Liver (tissue), 9 donors: Measurements from ENCODE around the gene CRB2. TPM values are rescaled to one million over a fixed set of nuclear protein-coding genes. Genes with fewer than 3 reads are reported as not detected.
A peak's percentile ranks its signal among the peaks of the same experiment; 100 is the strongest.

Experiments
- DNase-seq: peaks from one replicate; pipeline ENCODE4 v3.0.0-alpha.2; 2017; ENCODE audit warnings: low spot score
- H3K27ac ChIP-seq, 2 donors: one replicate each; pipeline ENCODE4 v1.7.0; 2013; ENCODE audit warnings: inconsistent platforms in 2 of 2, low read length in 2 of 2, control low read depth in 1 of 2, low read depth in 1 of 2, mild to moderate bottlenecking in 1 of 2
- H3K27me3 ChIP-seq, 4 donors: one replicate each; pipeline versions ENCODE4 v1.6.1 to v1.7.0; 2013; ENCODE audit warnings: low read length in 3 of 4, inconsistent platforms in 1 of 4, mild to moderate bottlenecking in 1 of 4, moderate library complexity in 1 of 4; ENCODE audit not compliant: control insufficient read depth in 4 of 4, insufficient read depth in 4 of 4
- H3K36me3 ChIP-seq, 4 donors: one replicate each; pipeline versions ENCODE4 v1.6.1 to v1.7.0; 2013; ENCODE audit warnings: low read length in 3 of 4, mild to moderate bottlenecking in 3 of 4, low read depth in 1 of 4, moderate library complexity in 1 of 4; ENCODE audit not compliant: control insufficient read depth in 4 of 4, insufficient read depth in 3 of 4
- H3K4me1 ChIP-seq, 4 donors: one replicate each; pipeline versions ENCODE4 v1.6.1 to v1.7.0; 2013; ENCODE audit warnings: low read length in 3 of 4, mild to moderate bottlenecking in 3 of 4, moderate library complexity in 1 of 4; ENCODE audit not compliant: control insufficient read depth in 4 of 4, insufficient read depth in 4 of 4
- H3K4me3 ChIP-seq, 3 donors: one replicate each; pipeline versions ENCODE4 v1.6.1 to v1.7.0; 2013; ENCODE audit warnings: low read length in 3 of 3, control low read depth in 1 of 3, low read depth in 1 of 3, mild to moderate bottlenecking in 1 of 3
- H3K9ac ChIP-seq, 2 donors: one replicate each; pipeline ENCODE4 v1.7.0; 2013; ENCODE audit warnings: low read length in 2 of 2, mild to moderate bottlenecking in 2 of 2, moderate library complexity in 2 of 2, control low read depth in 1 of 2, low read depth in 1 of 2
- H3K9me3 ChIP-seq, 4 donors: one replicate each; pipeline versions ENCODE4 v1.6.1 to v1.7.0; 2013; ENCODE audit warnings: low read length in 3 of 4; ENCODE audit not compliant: control insufficient read depth in 4 of 4
- ATF3 ChIP-seq: IDR thresholded peaks from 2 replicates; pipeline ENCODE4 v1.6.1; 2016; ENCODE audit warnings: antibody characterized with exemption
- EGR1 ChIP-seq, 2 donors: IDR thresholded peaks; 2 replicates each; pipeline ENCODE4 v1.6.1; 2016 to 2018; ENCODE audit warnings: antibody characterized with exemption in 2 of 2, low read depth in 2 of 2
- FOXA1 ChIP-seq: IDR thresholded peaks from 2 replicates; pipeline ENCODE4 v1.6.1; 2016; ENCODE audit warnings: antibody characterized with exemption
- FOXA2 ChIP-seq: IDR thresholded peaks from 2 replicates; pipeline ENCODE4 v1.6.1; 2016; ENCODE audit warnings: antibody characterized with exemption
- GABPA ChIP-seq, 2 donors: IDR thresholded peaks in 1 of 2; conservative IDR thresholded peaks in 1 of 2; 2 replicates each; pipeline ENCODE4 v1.6.1; 2016; ENCODE audit warnings: antibody characterized with exemption in 2 of 2, mild to moderate bottlenecking in 1 of 2, moderate library complexity in 1 of 2
- HNF4A ChIP-seq, 2 donors: conservative IDR thresholded peaks; 2 replicates each; pipeline ENCODE4 v1.6.1; 2016; ENCODE audit warnings: antibody characterized with exemption in 2 of 2, mild to moderate bottlenecking in 2 of 2
- HNF4G ChIP-seq: IDR thresholded peaks from 2 replicates; pipeline ENCODE4 v1.6.1; 2016; ENCODE audit warnings: antibody characterized with exemption
- NR2F2 ChIP-seq: IDR thresholded peaks from 2 replicates; pipeline ENCODE4 v1.6.1; 2016; ENCODE audit warnings: antibody characterized with exemption
- RAD21 ChIP-seq, 2 donors: IDR thresholded peaks; 2 replicates each; pipeline ENCODE4 v1.6.1; 2016; ENCODE audit warnings: antibody characterized with exemption in 2 of 2, mild to moderate bottlenecking in 2 of 2
- REST ChIP-seq: IDR thresholded peaks from 2 replicates; pipeline ENCODE4 v1.6.1; 2016; ENCODE audit warnings: antibody characterized with exemption, mild to moderate bottlenecking
- RXRA ChIP-seq, 2 donors: IDR thresholded peaks; 2 replicates each; pipeline ENCODE4 v1.6.1; 2017 to 2018; ENCODE audit warnings: antibody characterized with exemption in 2 of 2, mild to moderate bottlenecking in 1 of 2
- SP1 ChIP-seq: IDR thresholded peaks from 2 replicates; pipeline ENCODE4 v1.6.1; 2018; ENCODE audit warnings: antibody characterized with exemption, mild to moderate bottlenecking
- TAF1 ChIP-seq: conservative IDR thresholded peaks from 2 replicates; pipeline ENCODE4 v1.6.1; 2016; ENCODE audit warnings: antibody characterized with exemption, mild to moderate bottlenecking
- YY1 ChIP-seq: IDR thresholded peaks from 2 replicates; pipeline ENCODE4 v1.6.1; 2016; ENCODE audit warnings: antibody characterized with exemption, mild to moderate bottlenecking
- ZBTB33 ChIP-seq: IDR thresholded peaks from 2 replicates; pipeline ENCODE4 v1.6.1; 2016; ENCODE audit warnings: antibody characterized with exemption
- WGBS: extraction: QIAGEN DNeasy Blood & Tissue Kit; methylation state at CpG from one replicate; pipeline ENCODE4 v1.1.7; 2013; 5-methylcytosine and 5-hydroxymethylcytosine counted together
- polyA plus RNA-seq, 2 donors: library from polyadenylated mRNA; stranded (reverse) in 1 of 2; unstranded in 1 of 2; fragments of 200-250 nt in 1 of 2; fragments of >200 nt in 1 of 2; fragmentation: Nextera tagmentation in 1 of 2; extraction: Ambion mirVana in 1 of 2; gene quantifications; one replicate each; pipeline versions ENCODE4 v1.2.1 to v1.2.3, GENCODE V29; 2013 to 2015
- total RNA-seq, 2 donors: library from RNA; depleted of rRNA; stranded (reverse); fragments of >200 nt; gene quantifications; one replicate each; pipeline ENCODE4 v1.2.3, GENCODE V29; 2014
- donor health status: healthy.
- donor health status: healthy.
- donor health status: healthy.
- donor health status: healthy.
- donor health status: healthy.

CRB2 gene
- total and polyA plus RNA-seq, 4 donors, result 1.7 TPM; not detected in 3

GRCh38 chr9:123359546-123359945, 3.5 kb downstream of the CRB2 start (continued):
- TF ChIP-seq REST (no peak), RAD21 (IDR thresholded peaks at IDR 0.05) (no peak), TAF1 (no peak), GABPA (IDR thresholded peaks at IDR 0.05 in 1 of 2, conservative IDR thresholded peaks at IDR 0.05 in 1 of 2) (no peak), SP1 (no peak), FOXA1 (no peak), FOXA2 (no peak)

- 46% methylated on average over 22 of the region's 22 CpGs for WGBS
- DNase-seq, result peak; percentile 100
- H3K27ac ChIP-seq, result no peak overlapping the region
- no peaks in the 10 kb centered on the region for H3K9me3 ChIP-seq
- H3K4me3 ChIP-seq, result no peak overlapping the region
- no peak overlapping the region for H3K9ac ChIP-seq
- H3K27me3 ChIP-seq, result no peaks in the 10 kb centered on the region
- H3K36me3 ChIP-seq, result no peaks in the 10 kb centered on the region
- TF ChIP-seq GABPA (IDR thresholded peaks at IDR 0.05 in 1 of 2, conservative IDR thresholded peaks at IDR 0.05 in 1 of 2) (no peak), HNF4A (conservative IDR thresholded peaks at IDR 0.05) (no peak), RXRA (IDR thresholded peaks at IDR 0.05) (peak in 1 of 2 donors; percentile 21), HNF4G (no peak), REST (no peak)
- no peaks in the 10 kb centered on the region for H3K4me1 ChIP-seq
Observed at GRCh38 chr9:123360161-123361085, 4.4 kb downstream of the CRB2 start.

GRCh38 chr9:123361086-123361730, 5.2 kb downstream of the CRB2 start:
- H3K36me3 ChIP-seq, result no peaks in the 10 kb centered on the region
- H3K9me3 ChIP-seq, result no peaks in the 10 kb centered on the region
- no peak overlapping the region for H3K4me3 ChIP-seq
- H3K27me3 ChIP-seq, result no peaks in the 10 kb centered on the region
- 71% methylated on average over 10 of the region's 10 CpGs for WGBS
- H3K9ac ChIP-seq, result no peak overlapping the region
- no peak for DNase-seq
- no peaks in the 10 kb centered on the region for H3K4me1 ChIP-seq
- no peak overlapping the region for H3K27ac ChIP-seq
- TF ChIP-seq SP1, result no peak
- TF ChIP-seq HNF4A (conservative IDR thresholded peaks at IDR 0.05), result no peak
- no peak for TF ChIP-seq ZBTB33
- TF ChIP-seq EGR1 (IDR thresholded peaks at IDR 0.05; ENCODE audit: low read depth in 2 of 2), result no peak
- no peak for TF ChIP-seq YY1
- TF ChIP-seq NR2F2, result no peak
- no peak for TF ChIP-seq RAD21 (IDR thresholded peaks at IDR 0.05)
- no peak for TF ChIP-seq REST
- TF ChIP-seq FOXA1, result no peak
- TF ChIP-seq ATF3, result no peak
